ENCODE data around the gene SLC7A7.

The SLC7A7 gene

GRCh38 chr14:22766457-22767322 is 48.5 kb downstream of the SLC7A7 start, which contains the start of gene OXA1L (continued):
- no peak for TF ChIP-seq ZNF701 (tag by site-specific recombination; IDR thresholded peaks at IDR 0.05)
- no peak for TF ChIP-seq ZNF292 (tag by site-specific recombination; IDR thresholded peaks at IDR 0.05; ENCODE audit: borderline replicate concordance, low read depth)
- TF ChIP-seq GFI1B (tag by site-specific recombination; IDR thresholded peaks at IDR 0.05) = no peak
- no peak for TF ChIP-seq ZNF48 (tag by site-specific recombination; IDR thresholded peaks at IDR 0.05)
- TF ChIP-seq GLIS1 (tag by site-specific recombination; IDR thresholded peaks at IDR 0.05) = no peak
- TF ChIP-seq ZNF747 (tag by site-specific recombination; IDR thresholded peaks at IDR 0.05) = no peak
- no peak for TF ChIP-seq ZSCAN16 (tag by site-specific recombination; IDR thresholded peaks at IDR 0.05)
- TF ChIP-seq MYNN (tag by site-specific recombination; IDR thresholded peaks at IDR 0.05; ENCODE audit: borderline replicate concordance) = no peak
- no peak for TF ChIP-seq ZNF433 (tag by site-specific recombination; IDR thresholded peaks at IDR 0.05; ENCODE audit: low read depth)
- peak; percentile 32 for TF ChIP-seq ZBTB26 (tag by site-specific recombination; optimal IDR thresholded peaks at IDR 0.05)
- TF ChIP-seq ZNF664 (tag by site-specific recombination; IDR thresholded peaks at IDR 0.05) = no peak
- no peak for TF ChIP-seq ZNF558 (tag by site-specific recombination; IDR thresholded peaks at IDR 0.05)
- TF ChIP-seq MZF1 (tag by site-specific recombination; IDR thresholded peaks at IDR 0.05; ENCODE audit: borderline replicate concordance) = no peak
- TF ChIP-seq ZNF266 (tag by site-specific recombination; IDR thresholded peaks at IDR 0.05; ENCODE audit: low read depth) = no peak
- peak; percentile 33; the same call in 1 of the 2 replicates for TF ChIP-seq ZFP69B (tag by site-specific recombination; IDR thresholded peaks at IDR 0.05)
- TF ChIP-seq KLF16 (tag by site-specific recombination; IDR thresholded peaks at IDR 0.05) = no peak
- peak; percentile 63 for TF ChIP-seq YY2 (tag by site-specific recombination; IDR thresholded peaks at IDR 0.05)
- no peak for TF ChIP-seq ZBTB1 (tag by site-specific recombination; IDR thresholded peaks at IDR 0.05)
- TF ChIP-seq ZNF707 (tag by site-specific recombination; IDR thresholded peaks at IDR 0.05) = no peak
- TF ChIP-seq ZNF121 (tag by site-specific recombination; IDR thresholded peaks at IDR 0.05) = no peak
- TF ChIP-seq ZNF280C (tag by site-specific recombination; IDR thresholded peaks at IDR 0.05) = no peak
- TF ChIP-seq ZNF626 (tag by site-specific recombination; IDR thresholded peaks at IDR 0.05) = no peak
- TF ChIP-seq ZNF398 (tag by site-specific recombination; IDR thresholded peaks at IDR 0.05) = no peak
- no peak for TF ChIP-seq ZNF670 (tag by site-specific recombination; IDR thresholded peaks at IDR 0.05; ENCODE audit: low read depth)
- TF ChIP-seq TSHZ1 (tag by site-specific recombination; IDR thresholded peaks at IDR 0.05; ENCODE audit: borderline replicate concordance) = no peak
- TF ChIP-seq ATF2 (tag by site-specific recombination; IDR thresholded peaks at IDR 0.05; ENCODE audit: low read depth) = no peak
- TF ChIP-seq ZNF157 (tag by site-specific recombination; IDR thresholded peaks at IDR 0.05) = no peak
- TF ChIP-seq OSR2 (tag by site-specific recombination; IDR thresholded peaks at IDR 0.05) = no peak
- TF ChIP-seq ZNF394 (tag by site-specific recombination; IDR thresholded peaks at IDR 0.05; ENCODE audit: borderline replicate concordance) = 0 out of 2 replicates have a peak, but pooled peaks have one; percentile 13
- no peak for TF ChIP-seq ZNF404 (tag by site-specific recombination; IDR thresholded peaks at IDR 0.05)
- no peak for TF ChIP-seq BCL11A (tag by site-specific recombination; IDR thresholded peaks at IDR 0.05; ENCODE audit: low read depth)
